Kidney (tissue), 14 donors: ENCODE measurements around the gene CTF1. TPM values are rescaled to one million over a fixed set of nuclear protein-coding genes. Genes with fewer than 3 reads are reported as not detected.

ENCODE experiments used
- DNase-seq, 5 donors: peaks; one replicate each; pipeline ENCODE4 v3.0.0-alpha.2; 2013 to 2020
- FAIRE-seq: peaks from 2 replicates; lab custom pipeline; 2012; peaks lifted over from hg19 to GRCh38; lab: Jason Lieb, UNC
- H3K27ac ChIP-seq, 2 donors: one replicate each; pipeline ENCODE4 v1.7.0; 2013; ENCODE audit warnings: low read depth in 2 of 2, low read length in 2 of 2, inconsistent platforms in 1 of 2
- H3K27me3 ChIP-seq: one replicate; pipeline ENCODE4 v1.7.1; 2013; ENCODE audit warnings: low read length, inconsistent platforms; ENCODE audit not compliant: control insufficient read depth, insufficient read depth
- H3K36me3 ChIP-seq, 3 donors: one replicate each; pipeline versions ENCODE4 v1.7.0 to v1.7.1; 2013; ENCODE audit warnings: low read length in 3 of 3, control low read depth in 1 of 3, inconsistent platforms in 1 of 3; ENCODE audit not compliant: insufficient read depth in 3 of 3, control insufficient read depth in 2 of 3
- H3K4me1 ChIP-seq, 3 donors: one replicate each; pipeline versions ENCODE4 v1.7.0 to v1.7.1; 2013; ENCODE audit warnings: low read length in 3 of 3, inconsistent platforms in 1 of 3, low read depth in 1 of 3; ENCODE audit not compliant: control insufficient read depth in 2 of 3, insufficient read depth in 2 of 3
- H3K4me3 ChIP-seq, 3 donors: one replicate each; pipeline versions ENCODE4 v1.7.0 to v1.8.1; 2013; ENCODE audit warnings: low read length in 3 of 3, control low read depth in 1 of 3, inconsistent platforms in 1 of 3
- H3K9ac ChIP-seq, 3 donors: one replicate each; pipeline versions ENCODE4 v1.7.0 to v1.7.1; 2013; ENCODE audit warnings: low read length in 3 of 3, control low read depth in 1 of 3, inconsistent platforms in 1 of 3
- H3K9me3 ChIP-seq, 3 donors: one replicate each; pipeline versions ENCODE4 v1.7.0 to v1.7.1; 2013; ENCODE audit warnings: low read length in 3 of 3, control low read depth in 1 of 3, inconsistent platforms in 1 of 3; ENCODE audit not compliant: control insufficient read depth in 2 of 3, insufficient read depth in 1 of 3
- CTCF ChIP-seq: IDR thresholded peaks from 3 replicates; pipeline ENCODE4 v1.5.1; 2012; ENCODE audit warnings: mild to moderate bottlenecking, moderate library complexity, borderline replicate concordance; ENCODE audit not compliant: insufficient read depth; ENCODE audit errors: extremely low read depth
- intact Hi-C: fragments of 100-400 bp; cut with DNase I; formaldehyde crosslinking; loops from one replicate; pipeline ENCODE4 v1.11.1; 2022
- polyA plus RNA-seq: library from polyadenylated mRNA; stranded (reverse); fragments of 350-450 nt; fragmentation: Illumina TruSeq; extraction: RNeasy Lipid Tissue Mini Kit (QIAGEN cat#74804); gene quantifications from one replicate; pipeline ENCODE4 v1.2.3, GENCODE V29; 2014; ENCODE audit warnings: low read depth, low replicate concordance; ENCODE audit not compliant: insufficient read depth
- total RNA-seq: library from RNA; stranded (reverse); fragmentation: NEBNext Ultra II Directional; extraction: Animal tissue kit (Norgen Biotek cat#: 25700); gene quantifications from one replicate; pipeline ENCODE4 v1.2.1, GENCODE V29; 2021
- donor health status: control.
- donor health status: control.
- donor health status: control.
- donor health status: control.
- donor health status: control.
- donor health status: DM: yes; HTN: yes; CAD: no.
- donor health status: Normal renal cell carcinoma (clear cell type).

The CTF1 gene
- total and polyA plus RNA-seq, 2 donors from 2014 or later = 7.3 to 13.0 TPM

GRCh38 chr16:30921459-30921747 lies 25.0 kb downstream of the CTF1 start:
- H3K9me3 ChIP-seq = no peaks in the 10 kb centered on the region
- peaks cover 0 to 4% (median 2%) of the 10 kb centered on the region in 3 donors for H3K4me1 ChIP-seq
- no peak overlapping the region for H3K9ac ChIP-seq
- no peaks in the 10 kb centered on the region for H3K36me3 ChIP-seq
- DNase-seq (no peak), FAIRE-seq (no peak)
- no peaks in the 10 kb centered on the region for H3K27me3 ChIP-seq
- intact Hi-C loops = no loop called here
- H3K27ac ChIP-seq = peak overlapping the region; percentile 86 to 87
- TF ChIP-seq CTCF = no peak
- peak overlapping the region; percentile 23 to 88 (median 80) for H3K4me3 ChIP-seq

GRCh38 chr16:30921748-30922419 lies 25.5 kb downstream of the CTF1 start:
- Histone ChIP-seq H3K27me3 (no peaks in the 10 kb centered on the region), H3K4me1 (peaks cover 0 to 4% (median 2%) of the 10 kb centered on the region in 3 donors), H3K27ac (peak overlapping the region; percentile 86 to 87), H3K9me3 (no peaks in the 10 kb centered on the region), H3K9ac (peak overlapping the region; percentile 55 to 73 (median 59)), H3K36me3 (no peaks in the 10 kb centered on the region), H3K4me3 (peak overlapping the region; percentile 80 to 94 (median 88))
- peak; percentile 96 to 98 (median 98) for DNase-seq
- TF ChIP-seq CTCF = peak; percentile 87
- no peak for FAIRE-seq
- intact Hi-C loops = no loop called here

GRCh38 chr16:30922420-30922959 lies 26.1 kb downstream of the CTF1 start:
- Histone ChIP-seq H3K4me1 (peaks cover 0 to 4% (median 2%) of the 10 kb centered on the region in 3 donors), H3K9me3 (no peaks in the 10 kb centered on the region), H3K9ac (peak overlapping the region; percentile 34 to 93 (median 87)), H3K27me3 (no peaks in the 10 kb centered on the region), H3K27ac (peak overlapping the region; percentile 96 to 98), H3K4me3 (peak overlapping the region; percentile 88 to 97 (median 94)), H3K36me3 (no peaks in the 10 kb centered on the region)
- intact Hi-C loops = no loop called here
- no peak for TF ChIP-seq CTCF
- peak; percentile 100 for DNase-seq
- peak; percentile 99 for FAIRE-seq
